Osteoblast (primary cell): ENCODE data around the gene PLEKHM1. TPM values are rescaled to one million over a fixed set of nuclear protein-coding genes. Genes with fewer than 3 reads are reported as not detected.
"Not testable (repeated sequence)": the region's sequence is repeated elsewhere in the genome, so short reads cannot be mapped to it uniquely, and the experiment has no call there.

Experiments
- DNase-seq: peaks from one replicate; pipeline ENCODE4 v3.0.0; 2011; ENCODE audit warnings: low spot score, mixed read lengths; ENCODE audit not compliant: insufficient read length; ENCODE audit errors: missing footprints
- H2AFZ ChIP-seq: 2 replicates; pipeline ENCODE4 v1.6.0; 2011; ENCODE audit warnings: mild to moderate bottlenecking, low read length
- H3K27ac ChIP-seq: 2 replicates; pipeline ENCODE4 v1.5.1; 2011; ENCODE audit warnings: mild to moderate bottlenecking, low read depth, low read length, moderate library complexity
- H3K27me3 ChIP-seq: 2 replicates; pipeline ENCODE4 v1.6.0; 2012; ENCODE audit warnings: mild to moderate bottlenecking, control low read depth, inconsistent platforms, low read length, moderate library complexity; ENCODE audit not compliant: insufficient read depth
- H3K36me3 ChIP-seq: 2 replicates; pipeline ENCODE4 v1.5.1; 2011; ENCODE audit warnings: mild to moderate bottlenecking, low read length, control low read depth, moderate library complexity; ENCODE audit not compliant: insufficient read depth
- H3K4me1 ChIP-seq: 2 replicates; pipeline ENCODE4 v1.5.1; 2011; ENCODE audit warnings: mild to moderate bottlenecking, low read length, control low read depth, moderate library complexity; ENCODE audit not compliant: insufficient read depth
- H3K4me2 ChIP-seq: 2 replicates; pipeline ENCODE4 v1.6.0; 2011; ENCODE audit warnings: mild to moderate bottlenecking, low read length; ENCODE audit not compliant: insufficient read depth
- H3K4me3 ChIP-seq: fragments of 200-600 bp; sonication (generic); 3 replicates; pipeline ENCODE4 v1.5.1; 2012; ENCODE audit warnings: mild to moderate bottlenecking, low read length, inconsistent platforms; ENCODE audit not compliant: insufficient read depth
- H3K79me2 ChIP-seq: 2 replicates; pipeline ENCODE4 v1.6.0; 2012; ENCODE audit warnings: mild to moderate bottlenecking, low read length, control low read depth, inconsistent platforms; ENCODE audit not compliant: insufficient read depth
- H3K9me3 ChIP-seq: 2 replicates; pipeline ENCODE4 v1.5.1; 2011; ENCODE audit warnings: low read depth, low read length, control low read depth
- H4K20me1 ChIP-seq: 2 replicates; pipeline ENCODE4 v1.6.0; 2012; ENCODE audit warnings: mild to moderate bottlenecking, low read length, control low read depth; ENCODE audit not compliant: insufficient read depth
- total RNA-seq: library from RNA; depleted of rRNA; stranded (reverse); fragments of >200 nt; gene quantifications from 2 replicates; pipeline ENCODE4 v1.2.3, GENCODE V29; 2012

Gene PLEKHM1
- total RNA-seq, 1 donor, result 30.8 TPM

GRCh38 chr17:45446872-45447625 lies 43.5 kb downstream of the PLEKHM1 start:
- H3K36me3 ChIP-seq, H2AFZ ChIP-seq, H3K4me3 ChIP-seq, H3K4me1 ChIP-seq, H4K20me1 ChIP-seq, H3K9me3 ChIP-seq, H3K79me2 ChIP-seq, H3K27ac ChIP-seq, H3K4me2 ChIP-seq, H3K27me3 ChIP-seq: not testable (repeated sequence)
- peak; percentile 19 for DNase-seq

DNA sequence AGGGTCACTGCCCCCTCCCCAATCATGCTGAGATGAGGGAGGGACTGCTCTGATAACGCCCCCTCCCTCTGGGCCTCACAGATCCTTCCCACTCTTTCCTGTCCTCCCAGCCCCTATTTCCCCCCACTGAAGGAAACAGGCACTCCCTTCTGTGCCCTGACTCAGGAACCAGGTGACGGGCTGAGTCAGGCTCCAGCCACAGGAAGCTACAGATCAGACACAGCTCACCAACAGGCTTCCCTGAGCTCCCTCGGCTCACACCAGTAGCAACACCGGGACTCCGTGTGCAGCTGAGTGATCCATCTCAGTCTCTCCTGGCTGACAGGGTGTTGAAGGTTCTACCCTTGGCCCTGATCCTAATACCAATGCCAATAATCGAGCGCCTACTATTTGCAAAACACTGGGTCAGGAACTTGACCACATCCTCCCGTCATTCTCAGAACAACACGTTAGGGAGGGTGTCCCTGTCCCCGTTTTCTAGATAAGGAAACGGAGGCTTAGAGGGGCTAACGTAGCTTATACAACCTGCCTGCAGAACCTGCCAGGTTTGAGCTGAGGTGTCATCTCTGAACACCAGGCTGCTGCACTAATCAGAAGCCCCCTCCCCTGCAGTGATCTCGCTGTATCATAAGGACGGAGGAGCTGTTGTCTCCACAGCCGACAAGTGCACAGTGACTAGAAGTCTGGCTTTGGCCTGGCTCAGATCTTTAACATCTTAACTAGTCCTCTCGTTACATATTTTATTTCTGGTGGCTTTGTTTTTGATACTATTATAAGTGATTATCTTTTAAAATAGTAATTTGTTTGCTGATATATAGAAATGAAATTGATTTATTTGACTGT lies 44.4 kb downstream of the PLEKHM1 start:
- Histone ChIP-seq H3K27ac (peak overlapping the region; percentile 37), H3K4me2 (peak overlapping the region; percentile 28)
- not testable (repeated sequence) for H2AFZ ChIP-seq, H3K4me1 ChIP-seq, H3K9me3 ChIP-seq, H3K4me3 ChIP-seq, H4K20me1 ChIP-seq, H3K36me3 ChIP-seq, H3K79me2 ChIP-seq, H3K27me3 ChIP-seq
- DNase-seq, result peak; percentile 90

DNA sequence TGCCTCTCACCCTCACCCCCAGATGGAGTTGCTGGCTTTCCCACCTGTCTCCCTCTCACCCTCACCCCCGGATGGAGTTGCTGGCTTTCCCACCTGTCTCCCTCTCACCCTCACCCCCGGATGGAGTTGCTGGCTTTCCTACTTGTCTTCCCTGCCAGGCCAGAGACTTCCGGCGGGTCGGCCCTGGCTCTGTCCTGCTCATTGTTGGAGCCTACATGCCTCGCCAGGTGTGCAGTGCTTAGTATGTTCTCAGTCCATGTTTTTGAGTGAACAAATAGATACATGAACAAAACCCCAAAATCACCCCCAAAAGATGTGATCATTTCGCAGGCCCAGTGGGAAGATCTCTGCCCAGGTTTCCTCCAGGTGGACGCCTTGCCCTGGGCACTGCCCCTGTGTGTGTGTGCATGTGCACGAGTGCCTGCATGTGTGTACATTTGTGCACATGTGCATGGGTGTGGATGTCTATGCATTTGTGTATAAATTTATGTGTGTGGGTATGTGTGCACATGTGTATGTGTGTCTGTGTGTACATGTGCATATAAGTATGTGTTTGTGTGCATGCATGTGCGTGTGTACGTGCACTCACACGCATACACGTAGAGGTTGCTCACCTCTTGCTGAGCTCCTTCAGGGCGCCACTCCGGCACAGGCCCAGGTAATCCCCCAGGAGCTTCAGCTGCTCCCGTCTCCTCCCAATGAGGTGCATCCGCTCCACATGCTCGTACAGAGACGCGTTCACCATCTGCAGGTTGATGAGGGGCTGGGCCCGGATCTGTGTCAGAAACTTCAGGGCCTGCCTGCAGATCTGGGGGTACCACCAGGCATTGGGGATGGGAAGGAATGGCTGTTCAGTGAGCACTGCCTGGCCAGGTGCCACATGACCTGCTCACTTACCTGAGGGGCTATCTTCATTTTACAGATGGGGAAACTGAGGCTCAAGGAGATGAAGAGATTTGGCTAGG lies 45.4 kb downstream of the PLEKHM1 start:
- not testable (repeated sequence) for H3K4me1 ChIP-seq, H3K4me3 ChIP-seq, H3K27ac ChIP-seq, H3K79me2 ChIP-seq, H3K36me3 ChIP-seq, H3K4me2 ChIP-seq, H2AFZ ChIP-seq, H3K27me3 ChIP-seq, H3K9me3 ChIP-seq, H4K20me1 ChIP-seq
- peak; percentile 10 for DNase-seq

DNA sequence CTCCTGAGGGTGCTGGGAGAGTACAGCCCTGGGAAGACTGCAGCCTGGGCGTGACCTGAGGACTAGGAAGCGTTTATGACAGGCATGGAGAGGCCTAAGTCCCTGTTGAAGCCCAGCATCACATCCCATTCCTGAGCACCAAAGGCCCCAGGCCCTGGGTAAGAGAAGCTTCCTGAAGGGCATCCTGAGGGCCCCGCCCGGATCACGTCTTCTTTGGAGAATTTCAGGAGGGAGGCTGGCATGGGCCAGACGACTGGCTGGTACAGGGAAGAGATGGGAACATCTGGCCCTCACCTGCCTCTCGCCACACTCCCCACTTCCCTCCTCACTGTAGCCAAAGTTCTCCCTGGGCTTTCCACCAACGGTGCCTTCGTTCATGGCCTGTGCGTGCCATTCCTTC lies 46.2 kb downstream of the PLEKHM1 start:
- not testable (repeated sequence) for H3K36me3 ChIP-seq

GRCh38 chr17:45443371-45444260 lies 46.9 kb downstream of the PLEKHM1 start:
- not testable (repeated sequence) for H4K20me1 ChIP-seq, H3K4me3 ChIP-seq, H3K27me3 ChIP-seq, H3K4me2 ChIP-seq, DNase-seq, H3K27ac ChIP-seq, H2AFZ ChIP-seq, H3K4me1 ChIP-seq, H3K79me2 ChIP-seq, H3K9me3 ChIP-seq, H3K36me3 ChIP-seq

More for the DNA sequence above, 46.2 kb downstream of the PLEKHM1 start:
- not testable (repeated sequence) for H3K27ac ChIP-seq, H3K4me1 ChIP-seq, H2AFZ ChIP-seq, H4K20me1 ChIP-seq, H3K9me3 ChIP-seq, H3K4me2 ChIP-seq, DNase-seq, H3K79me2 ChIP-seq, H3K27me3 ChIP-seq, H3K4me3 ChIP-seq
